Thoracic aorta (tissue), 2 donors: Measurements from ENCODE around the gene SENP6. TPM values are rescaled to one million over a fixed set of nuclear protein-coding genes. Genes with fewer than 3 reads are reported as not detected.

Source experiments
- ATAC-seq: fragments of 150-250 bp; one replicate; pipeline ENCODE4 v1.8.0; 2017; ENCODE audit warnings: low read depth; ENCODE audit not compliant: insufficient number of reproducible peaks, low FRiP score
- DNase-seq: peaks from one replicate; pipeline ENCODE4 v3.0.0-alpha.2; 2020; ENCODE audit warnings: low spot score
- H3K27ac ChIP-seq, 2 donors: fragments of 200-600 bp; sonication (generic); 1 replicate in 1 of 2; 2 replicates in 1 of 2; pipeline ENCODE4 v1.5.1; 2016; ENCODE audit warnings: mild to moderate bottlenecking in 2 of 2, moderate library complexity in 2 of 2
- H3K27me3 ChIP-seq: fragments of 200-600 bp; sonication (generic); replicated peaks from 2 replicates; pipeline ENCODE4 v1.6.0; 2016; ENCODE audit warnings: mild to moderate bottlenecking; ENCODE audit not compliant: insufficient read depth
- H3K36me3 ChIP-seq: fragments of 200-600 bp; sonication (generic); one replicate; pipeline ENCODE4 v1.5.1; 2016
- H3K4me1 ChIP-seq, 2 donors: fragments of 200-600 bp; sonication (generic); 1 replicate in 1 of 2; 2 replicates in 1 of 2; pipeline versions ENCODE4 v1.5.1 to v1.6.0; 2016; ENCODE audit warnings: low read depth in 2 of 2, mild to moderate bottlenecking in 1 of 2; ENCODE audit not compliant: control insufficient read depth in 1 of 2
- H3K4me3 ChIP-seq: fragments of 200-600 bp; sonication (generic); 2 replicates; pipeline ENCODE4 v1.5.1; 2016; ENCODE audit warnings: mild to moderate bottlenecking
- H3K9me3 ChIP-seq: fragments of 200-600 bp; sonication (generic); 2 replicates; pipeline ENCODE4 v1.5.1; 2016
- total RNA-seq, 2 donors: library from RNA; depleted of rRNA; stranded (reverse); fragments of >200 nt; gene quantifications; one replicate each; pipeline versions ENCODE4 v1.1.0 to v1.2.3, GENCODE V29; 2016
- TF ChIP-seq, protein P1 (sequence below): fragments of 200-600 bp; sonication (generic); IDR thresholded peaks from one replicate; pipeline ENCODE4 v1.5.1; 2019; ENCODE audit warnings: antibody characterized with exemption

The SENP6 gene
- total RNA-seq, 2 donors from 2014 or later = 115 to 163 TPM

DNA sequence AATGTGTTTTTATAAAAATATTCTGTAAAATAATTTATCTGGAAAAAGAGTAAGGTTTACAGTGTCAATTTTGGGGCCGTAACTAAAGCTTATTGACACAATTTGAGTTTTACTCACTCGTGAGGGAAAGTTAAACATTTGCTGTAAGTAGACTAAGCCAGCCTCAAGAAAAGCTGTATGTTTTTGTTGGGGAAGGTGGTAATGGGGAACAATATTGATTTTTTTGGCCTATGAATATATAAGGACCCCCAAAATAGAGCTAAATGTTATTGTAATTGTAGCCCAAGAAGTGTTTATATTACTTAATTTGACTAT lies 1.4 kb downstream of the SENP6 start:
- H3K27ac ChIP-seq = peak overlapping the region; percentile 91 to 94
- peaks cover 20 to 64% of the 10 kb centered on the region in 2 donors for H3K4me1 ChIP-seq
- ATAC-seq = no peak
- no peaks in the 10 kb centered on the region for H3K27me3 ChIP-seq
- peak overlapping the region; percentile 87 for H3K4me3 ChIP-seq
- no peaks in the 10 kb centered on the region for H3K36me3 ChIP-seq
- H3K9me3 ChIP-seq = no peaks in the 10 kb centered on the region
- TF ChIP-seq, protein P1, sequence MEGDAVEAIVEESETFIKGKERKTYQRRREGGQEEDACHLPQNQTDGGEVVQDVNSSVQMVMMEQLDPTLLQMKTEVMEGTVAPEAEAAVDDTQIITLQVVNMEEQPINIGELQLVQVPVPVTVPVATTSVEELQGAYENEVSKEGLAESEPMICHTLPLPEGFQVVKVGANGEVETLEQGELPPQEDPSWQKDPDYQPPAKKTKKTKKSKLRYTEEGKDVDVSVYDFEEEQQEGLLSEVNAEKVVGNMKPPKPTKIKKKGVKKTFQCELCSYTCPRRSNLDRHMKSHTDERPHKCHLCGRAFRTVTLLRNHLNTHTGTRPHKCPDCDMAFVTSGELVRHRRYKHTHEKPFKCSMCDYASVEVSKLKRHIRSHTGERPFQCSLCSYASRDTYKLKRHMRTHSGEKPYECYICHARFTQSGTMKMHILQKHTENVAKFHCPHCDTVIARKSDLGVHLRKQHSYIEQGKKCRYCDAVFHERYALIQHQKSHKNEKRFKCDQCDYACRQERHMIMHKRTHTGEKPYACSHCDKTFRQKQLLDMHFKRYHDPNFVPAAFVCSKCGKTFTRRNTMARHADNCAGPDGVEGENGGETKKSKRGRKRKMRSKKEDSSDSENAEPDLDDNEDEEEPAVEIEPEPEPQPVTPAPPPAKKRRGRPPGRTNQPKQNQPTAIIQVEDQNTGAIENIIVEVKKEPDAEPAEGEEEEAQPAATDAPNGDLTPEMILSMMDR = no peak
- DNase-seq = no peak

DNA sequence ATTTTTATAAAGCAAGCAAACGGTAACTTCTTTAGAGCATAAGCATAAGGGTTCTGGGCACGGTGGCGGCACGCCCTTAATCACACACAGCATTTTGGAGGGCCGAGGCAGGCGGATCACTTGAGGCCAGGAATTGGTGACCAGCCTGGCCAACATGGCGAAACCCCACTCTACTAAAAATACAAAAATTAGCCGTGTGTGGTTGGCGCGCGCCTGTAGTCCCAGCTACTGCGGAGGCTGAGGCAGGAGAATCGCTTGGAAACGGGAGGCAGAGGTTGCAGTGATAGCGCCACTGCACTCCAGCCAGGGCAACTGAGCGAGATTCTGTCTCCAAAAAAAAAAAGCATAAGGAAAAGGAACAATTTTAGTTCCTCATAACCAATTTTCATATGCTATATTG lies 2.6 kb downstream of the SENP6 start:
- peaks cover 31 to 67% of the 10 kb centered on the region in 2 donors for H3K4me1 ChIP-seq

DNA sequence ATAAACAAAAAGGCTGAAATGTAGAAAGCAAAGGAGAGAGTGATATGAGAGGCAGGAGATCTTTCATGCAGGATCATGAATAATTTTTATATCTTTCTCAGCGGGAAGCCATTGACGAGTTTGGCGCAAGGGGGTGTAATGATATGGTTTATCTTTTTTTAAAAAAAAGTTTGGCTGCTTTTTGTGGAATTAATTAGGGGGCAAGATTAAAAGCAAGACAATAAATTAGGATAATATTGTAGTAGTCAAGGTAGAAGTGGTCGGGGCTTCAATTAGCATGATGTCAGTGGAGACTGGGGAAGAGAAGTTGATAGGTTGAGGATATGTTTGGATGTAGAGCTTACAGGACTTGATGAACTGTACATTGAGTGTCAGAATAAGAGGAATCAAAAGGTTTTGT lies 4.0 kb downstream of the SENP6 start:
- Histone ChIP-seq H3K36me3 (no peaks in the 10 kb centered on the region), H3K9me3 (no peaks in the 10 kb centered on the region), H3K27ac (no peak overlapping the region), H3K4me3 (no peak overlapping the region), H3K4me1 (peaks cover 40 to 66% of the 10 kb centered on the region in 2 donors), H3K27me3 (no peaks in the 10 kb centered on the region)
- DNase-seq = no peak
- ATAC-seq = no peak
- TF ChIP-seq, protein P1 = no peak

More for the DNA sequence above, 2.6 kb downstream of the SENP6 start:
- DNase-seq (no peak), ATAC-seq (no peak)
- Histone ChIP-seq H3K27ac (peak overlapping the region in 1 of 2 donors; percentile 2), H3K9me3 (no peaks in the 10 kb centered on the region), H3K36me3 (no peaks in the 10 kb centered on the region), H3K27me3 (no peaks in the 10 kb centered on the region), H3K4me3 (peak overlapping the region; percentile 87)
- TF ChIP-seq, protein P1 = no peak

DNA sequence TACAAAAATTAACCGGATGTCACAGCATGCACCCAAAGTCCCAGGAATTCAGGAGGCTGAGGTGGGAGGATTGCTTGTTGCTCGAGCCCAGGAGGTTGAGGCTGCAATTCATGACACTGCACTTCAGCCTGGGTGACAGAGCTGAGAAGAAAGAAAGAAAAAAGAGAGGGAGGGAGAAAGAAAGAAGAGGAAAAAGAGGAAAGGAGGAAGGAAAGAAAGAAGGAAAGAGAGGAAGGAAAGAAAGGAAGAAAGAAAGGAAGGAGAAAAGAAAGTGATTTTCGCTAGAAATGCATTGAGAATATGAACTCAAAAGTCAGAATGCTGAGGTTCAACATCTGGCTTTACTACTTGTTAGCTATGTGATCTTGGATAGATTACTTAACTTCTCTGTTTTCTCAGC lies 6.6 kb downstream of the SENP6 start:
- TF ChIP-seq, protein P1 = no peak
- H3K4me3 ChIP-seq = no peak overlapping the region
- H3K36me3 ChIP-seq = no peaks in the 10 kb centered on the region
- H3K27me3 ChIP-seq = no peaks in the 10 kb centered on the region
- DNase-seq (no peak), ATAC-seq (no peak)
- peak overlapping the region; percentile 8 to 74 for H3K27ac ChIP-seq
- H3K4me1 ChIP-seq = peaks cover 54 to 89% of the 10 kb centered on the region in 2 donors
- H3K9me3 ChIP-seq = no peaks in the 10 kb centered on the region

DNA sequence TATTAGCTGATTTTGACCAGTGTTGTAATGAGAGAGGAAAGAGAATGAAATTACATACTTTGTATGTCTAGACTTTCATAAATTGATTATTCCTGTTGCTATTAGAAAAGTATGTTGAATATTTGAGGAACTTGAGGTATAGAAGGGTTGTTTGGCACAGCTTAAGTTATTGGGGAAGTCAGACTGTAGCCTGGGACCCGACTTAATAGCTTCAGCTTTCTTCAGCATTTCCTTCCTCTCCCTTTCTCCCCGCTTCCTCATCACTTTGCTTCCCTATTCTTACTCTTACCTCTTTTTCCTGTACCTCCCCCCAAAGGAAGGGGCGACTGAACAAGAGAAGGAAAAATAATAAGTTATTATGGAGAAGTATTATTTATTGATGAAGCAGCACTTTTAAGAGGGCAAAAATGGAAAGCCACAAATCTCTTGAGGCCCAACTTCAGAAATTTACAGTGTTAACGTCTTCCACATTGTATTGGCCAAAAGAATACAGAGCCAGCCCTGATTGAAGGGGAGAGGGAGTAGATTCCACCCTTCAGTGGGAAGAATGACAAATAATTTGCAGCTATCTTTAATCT lies 7.4 kb downstream of the SENP6 start:
- no peak overlapping the region for H3K4me3 ChIP-seq
- DNase-seq (no peak), ATAC-seq (no peak)
- H3K27me3 ChIP-seq = no peaks in the 10 kb centered on the region
- H3K27ac ChIP-seq = peak overlapping the region; percentile 58 to 74
- peaks cover 53 to 92% of the 10 kb centered on the region in 2 donors for H3K4me1 ChIP-seq
- no peaks in the 10 kb centered on the region for H3K9me3 ChIP-seq
- no peaks in the 10 kb centered on the region for H3K36me3 ChIP-seq
- TF ChIP-seq, protein P1 = no peak
